Erythroblast (primary cell): Measurements from ENCODE around the gene DONSON.

Experiments
- GATA1 ChIP-seq: IDR thresholded peaks from 2 replicates; pipeline ENCODE4 v1.6.1; 2011; ENCODE audit warnings: low read depth, mild to moderate bottlenecking, control low read depth, low read length, moderate library complexity
- POLR2A ChIP-seq: IDR thresholded peaks from 2 replicates; pipeline ENCODE4 v1.6.1; 2011; ENCODE audit warnings: mild to moderate bottlenecking, low read length

DNA sequence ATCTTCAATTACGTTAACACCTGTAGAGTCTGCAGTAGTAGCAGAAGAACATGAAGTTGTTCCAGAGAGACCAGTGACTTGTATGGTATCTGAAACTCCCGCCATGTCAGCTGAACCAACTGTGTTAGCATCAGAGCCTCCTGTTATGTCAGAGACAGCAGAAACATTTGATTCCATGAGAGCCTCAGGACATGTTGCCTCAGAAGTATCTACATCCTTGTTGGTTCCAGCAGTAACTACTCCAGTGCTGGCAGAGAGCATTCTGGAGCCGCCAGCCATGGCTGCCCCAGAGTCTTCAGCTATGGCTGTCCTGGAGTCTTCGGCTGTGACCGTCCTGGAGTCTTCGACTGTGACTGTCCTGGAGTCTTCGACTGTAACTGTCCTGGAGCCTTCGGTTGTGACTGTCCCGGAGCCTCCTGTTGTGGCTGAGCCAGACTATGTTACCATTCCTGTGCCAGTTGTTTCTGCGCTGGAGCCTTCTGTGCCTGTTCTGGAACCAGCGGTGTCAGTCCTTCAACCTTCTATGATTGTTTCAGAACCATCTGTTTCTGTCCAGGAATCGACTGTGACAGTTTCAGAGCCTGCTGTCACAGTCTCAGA lies 35.4 kb downstream of the DONSON start:
- TF ChIP-seq POLR2A (no peak), GATA1 (no peak)
